ENCODE data around the gene CLCN2.
A peak's percentile ranks its signal among the peaks of the same experiment; 100 is the strongest.

CLCN2 gene

GRCh38 chr3:184361532-184361931 lies at the start of gene CLCN2, which contains the start of gene POLR2H:
Gene CLCN2, minus strand, starts transcription at chr3:184361605. Its CDS starts 126 bp downstream, at chr3:184361479.
Gene POLR2H, plus strand, starts transcription at chr3:184361710. Its CDS starts 1,783 bp downstream, at chr3:184363493.
- DNase-seq (ENCODE audit: low spot score) = peak; percentile 83

- DNase-seq (ENCODE audit: low spot score) = no peak
Observed at GRCh38 chr3:184409946-184410500, 48.6 kb upstream of the CLCN2 start.

GRCh38 chr3:184409331-184409926 lies 48.0 kb upstream of the CLCN2 start:
- no peak for DNase-seq (ENCODE audit: low spot score)

- peak; percentile 38 for DNase-seq (ENCODE audit: low spot score)
Observed at GRCh38 chr3:184405075-184406030, 43.9 kb upstream of the CLCN2 start.

GRCh38 chr3:184399410-184399809 lies 38.0 kb upstream of the CLCN2 start:
- DNase-seq (ENCODE audit: low spot score) = no peak

GRCh38 chr3:184395320-184395660 lies 33.9 kb upstream of the CLCN2 start:
- DNase-seq (ENCODE audit: low spot score) = no peak

GRCh38 chr3:184391266-184391665 lies 29.9 kb upstream of the CLCN2 start:
- no peak for DNase-seq (ENCODE audit: low spot score)

GRCh38 chr3:184389935-184390528 lies 28.6 kb upstream of the CLCN2 start:
- DNase-seq (ENCODE audit: low spot score) = no peak

- DNase-seq (ENCODE audit: low spot score) = no peak
Observed at GRCh38 chr3:184389384-184389783, 28.0 kb upstream of the CLCN2 start.

GRCh38 chr3:184388936-184389230 lies 27.5 kb upstream of the CLCN2 start:
- no peak for DNase-seq (ENCODE audit: low spot score)

- no peak for DNase-seq (ENCODE audit: low spot score)
Observed at GRCh38 chr3:184388164-184388935, 26.9 kb upstream of the CLCN2 start.

- no peak for DNase-seq (ENCODE audit: low spot score)
Observed at GRCh38 chr3:184387174-184387714, 25.8 kb upstream of the CLCN2 start.

- no peak for DNase-seq (ENCODE audit: low spot score)
Observed at GRCh38 chr3:184386047-184386806, 24.8 kb upstream of the CLCN2 start.

- no peak for DNase-seq (ENCODE audit: low spot score)
Observed at GRCh38 chr3:184384856-184385422, 23.5 kb upstream of the CLCN2 start.

- no peak for DNase-seq (ENCODE audit: low spot score)
Observed at GRCh38 chr3:184384342-184384741, 22.9 kb upstream of the CLCN2 start.

- no peak for DNase-seq (ENCODE audit: low spot score)
Observed at GRCh38 chr3:184383033-184383740, 21.8 kb upstream of the CLCN2 start.

GRCh38 chr3:184382326-184383032 lies 21.1 kb upstream of the CLCN2 start:
- DNase-seq (ENCODE audit: low spot score) = no peak

GRCh38 chr3:184381261-184382224 lies 20.1 kb upstream of the CLCN2 start:
- no peak for DNase-seq (ENCODE audit: low spot score)
